NCI-H2196 treated with DMSO at 0.1 percent for 48 hours (cell line): ENCODE results near the gene BTN2A1.
"Not testable (repeated sequence)": the region's sequence is repeated elsewhere in the genome, so short reads cannot be mapped to it uniquely, and the experiment has no call there.

Experiments
- DNase-seq: peaks from one replicate; lab custom pipeline; 2025; ENCODE audit not compliant: unreplicated experiment; lab: John Stamatoyannopoulos, UW

BTN2A1 gene

DNA sequence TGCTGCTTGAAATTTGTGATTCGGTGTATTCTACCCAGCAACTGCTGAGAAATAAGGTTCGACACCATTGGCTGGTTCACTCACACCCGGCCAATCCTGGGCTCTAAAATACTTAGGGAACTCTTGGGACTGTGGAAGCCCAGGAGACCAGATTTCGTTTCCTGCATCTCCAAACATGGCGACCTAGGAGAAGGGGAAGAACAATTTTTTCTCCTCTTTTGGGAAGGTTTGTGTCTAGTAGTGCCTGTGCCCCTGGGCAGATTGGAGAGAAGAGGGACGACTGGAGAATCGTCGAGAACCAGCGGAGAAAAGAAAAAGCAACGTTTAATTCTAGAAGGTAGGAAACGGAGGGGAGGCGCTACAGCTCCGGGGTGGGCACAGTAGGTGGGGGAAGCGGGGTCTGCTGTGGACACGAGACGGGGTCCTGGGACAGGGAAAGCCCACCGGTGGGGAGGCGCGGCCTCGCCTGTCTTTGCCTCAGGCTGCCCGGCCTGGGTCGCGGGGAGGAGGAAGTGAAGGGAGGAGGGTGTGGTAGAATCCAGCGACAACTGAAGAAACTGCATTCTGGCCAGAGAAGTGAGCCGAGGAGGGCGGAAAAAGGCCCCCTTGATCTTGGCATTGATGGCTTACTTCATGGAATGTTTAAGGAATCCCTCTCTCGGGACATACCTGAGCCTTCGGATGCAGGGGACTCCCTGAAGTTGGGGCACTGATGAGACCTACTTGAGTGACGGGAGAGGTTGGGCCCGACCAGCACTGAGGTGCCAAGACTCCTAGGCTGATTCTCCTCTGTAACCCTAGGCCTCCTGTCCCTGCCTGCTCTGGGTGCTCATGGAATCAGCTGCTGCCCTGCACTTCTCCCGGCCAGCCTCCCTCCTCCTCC lies at the start of gene BTN2A1:
TSS of gene BTN2A1 (plus strand) at position 150 of the 883 bp plus-strand sequence. CDS start at position 832, 682 bp downstream.
- DNase-seq: peak; percentile 88

DNA sequence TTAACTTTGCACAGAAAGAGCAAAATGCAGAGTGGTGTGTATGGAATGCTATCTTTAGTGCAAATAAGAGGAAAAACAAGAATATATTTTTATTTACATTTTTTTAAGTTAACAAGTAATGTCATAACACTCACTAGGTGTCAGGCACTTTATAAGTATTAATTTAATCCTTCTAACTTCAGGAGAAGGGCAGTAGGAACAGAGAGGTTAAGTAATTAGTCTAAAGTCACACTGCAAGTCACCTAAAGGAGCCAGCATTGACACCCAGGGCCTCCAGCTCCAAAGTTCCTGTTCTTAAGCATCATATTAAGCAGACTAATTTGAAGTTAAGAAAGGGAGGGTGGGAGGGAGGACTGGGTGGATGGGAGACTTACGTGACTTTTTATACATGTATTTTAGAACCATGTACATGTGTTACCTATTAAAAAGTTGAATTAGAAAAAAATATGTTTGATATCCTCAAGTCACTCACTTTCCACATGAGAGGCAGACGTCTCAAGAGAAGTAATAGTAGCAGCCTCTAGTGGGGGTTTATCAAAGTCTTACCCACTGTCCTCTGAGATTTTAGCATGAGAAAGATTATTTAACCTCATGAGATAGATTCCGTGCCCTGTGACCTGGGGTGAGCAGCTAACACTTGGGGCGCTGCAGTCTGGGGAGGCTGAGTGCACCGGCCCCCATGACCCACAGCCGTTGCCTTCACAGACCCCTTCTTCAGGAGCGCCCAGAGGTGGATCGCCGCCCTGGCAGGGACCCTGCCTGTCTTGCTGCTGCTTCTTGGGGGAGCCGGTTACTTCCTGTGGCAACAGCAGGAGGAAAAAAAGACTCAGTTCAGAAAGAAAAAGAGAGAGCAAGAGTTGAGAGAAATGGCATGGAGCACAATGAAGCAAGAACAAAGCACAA lies 48.7 kb upstream of the BTN2A1 start:
- no peak for DNase-seq

DNA sequence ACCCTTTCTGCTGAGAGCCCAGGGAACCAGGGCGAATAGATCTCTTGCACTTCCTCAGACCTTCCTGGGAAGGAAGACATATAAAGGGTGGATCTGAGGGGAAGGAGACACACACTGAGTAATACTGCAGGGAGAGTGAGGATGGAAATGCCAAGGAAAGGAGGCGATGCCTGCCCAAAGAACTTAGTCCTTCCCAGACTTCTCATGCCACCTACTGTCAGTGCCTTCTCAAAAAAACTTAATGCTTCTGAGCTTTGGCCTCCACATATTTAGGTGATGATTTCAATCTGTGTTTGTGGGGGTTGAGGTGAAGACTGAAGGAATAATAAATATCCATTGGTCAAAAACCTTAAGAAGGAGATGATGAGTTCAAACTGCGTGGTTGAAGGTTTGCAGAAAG lies 46.0 kb upstream of the BTN2A1 start:
- no peak for DNase-seq

DNA sequence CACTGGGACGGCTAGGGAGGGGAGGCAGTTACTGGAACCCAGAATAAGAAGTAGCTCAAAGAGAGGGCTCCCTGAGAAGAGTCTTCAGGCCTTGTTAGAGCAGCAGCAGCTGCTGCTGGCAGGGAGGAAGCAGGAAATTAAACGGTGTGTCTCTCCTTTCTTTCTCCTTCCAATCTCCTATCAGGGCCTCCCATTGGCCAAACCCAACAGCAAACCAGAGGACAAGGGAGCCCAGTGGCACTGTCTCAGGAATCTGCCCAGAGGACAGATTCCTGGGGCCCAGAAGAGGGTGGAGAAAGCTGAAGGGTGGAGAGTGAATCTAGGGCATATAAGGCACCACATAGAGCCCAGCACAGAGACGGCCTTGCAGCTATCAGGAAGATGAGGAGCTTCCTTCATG lies 45.5 kb upstream of the BTN2A1 start:
- no peak for DNase-seq

DNA sequence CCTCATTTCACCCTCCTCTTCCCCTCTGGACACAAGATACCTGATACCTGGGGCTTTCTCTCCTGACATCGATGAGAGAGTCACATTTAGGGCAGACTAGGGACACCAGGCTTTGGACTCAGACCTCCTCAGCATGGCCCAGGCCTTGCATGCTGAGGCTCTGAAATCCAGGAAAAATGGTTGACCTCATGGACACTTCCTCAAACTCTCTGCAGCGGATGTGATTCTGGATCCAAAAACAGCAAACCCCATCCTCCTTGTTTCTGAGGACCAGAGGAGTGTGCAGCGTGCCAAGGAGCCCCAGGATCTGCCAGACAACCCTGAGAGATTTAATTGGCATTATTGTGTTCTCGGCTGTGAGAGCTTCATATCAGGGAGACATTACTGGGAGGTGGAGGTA lies 44.8 kb upstream of the BTN2A1 start:
- DNase-seq: no peak

DNA sequence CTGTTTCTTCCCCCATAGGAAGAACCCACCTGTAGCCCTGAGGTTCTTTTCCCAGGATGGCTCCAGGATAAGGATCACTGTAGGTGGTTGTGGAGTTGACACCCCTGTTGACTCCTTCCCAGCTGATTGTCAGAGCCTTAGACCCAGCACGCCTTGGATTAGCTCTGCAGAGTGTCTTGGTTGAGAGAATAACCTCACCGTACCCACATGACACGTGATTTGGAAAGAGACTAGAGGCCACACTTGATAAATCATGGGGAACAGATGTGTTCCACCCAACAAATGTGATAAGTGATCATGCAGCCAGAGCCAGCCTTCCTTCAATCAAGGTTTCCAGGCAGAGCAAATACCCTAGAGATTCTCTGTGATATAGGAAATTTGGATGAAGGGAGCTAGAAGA lies 43.5 kb upstream of the BTN2A1 start:
- no peak for DNase-seq

DNA sequence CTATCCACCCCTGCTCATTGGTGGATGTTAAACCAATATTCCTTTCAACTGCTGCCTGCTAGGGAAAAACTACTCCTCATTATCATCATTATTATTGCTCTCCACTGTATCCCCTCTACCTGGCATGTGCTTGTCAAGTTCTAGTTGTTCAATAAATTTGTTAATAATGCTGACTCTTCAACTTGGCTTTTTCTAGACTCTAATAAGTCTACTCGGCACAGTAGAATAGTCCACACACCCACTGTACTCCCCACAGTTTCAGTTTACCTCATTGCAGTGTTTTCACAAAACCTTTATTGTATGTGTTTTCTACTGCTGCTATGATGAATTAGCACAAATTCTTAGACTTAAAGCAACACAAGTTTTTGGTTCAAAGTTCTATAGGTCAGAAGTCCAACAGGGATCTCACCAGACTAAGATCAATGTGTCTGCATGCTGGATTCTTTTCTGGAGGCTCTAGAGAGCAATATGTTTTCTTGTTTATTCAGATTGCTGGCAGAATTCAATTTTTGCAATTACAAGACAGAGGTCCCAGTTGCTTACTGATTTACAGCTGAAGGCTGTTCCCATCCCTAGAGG lies 42.6 kb upstream of the BTN2A1 start:
- DNase-seq: no peak

DNA sequence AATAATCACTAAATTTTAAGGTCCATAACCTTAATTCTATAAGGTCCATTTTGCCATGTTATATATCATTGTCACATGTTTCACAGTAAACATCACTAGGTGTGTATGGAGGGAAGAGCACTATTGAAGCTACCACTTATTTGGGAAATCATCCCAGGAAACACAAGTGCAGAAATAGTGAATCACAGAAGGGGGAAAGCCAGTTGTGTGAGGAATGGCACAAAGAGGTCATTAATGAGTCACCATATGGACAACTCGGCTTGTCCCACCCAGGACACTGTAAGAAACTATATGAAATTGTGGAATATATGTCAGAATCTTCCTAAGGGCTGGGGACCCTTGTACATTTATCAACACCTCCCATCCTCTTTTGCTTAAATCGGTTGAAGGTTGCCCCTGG lies 42.0 kb upstream of the BTN2A1 start:
- DNase-seq: no peak

DNA sequence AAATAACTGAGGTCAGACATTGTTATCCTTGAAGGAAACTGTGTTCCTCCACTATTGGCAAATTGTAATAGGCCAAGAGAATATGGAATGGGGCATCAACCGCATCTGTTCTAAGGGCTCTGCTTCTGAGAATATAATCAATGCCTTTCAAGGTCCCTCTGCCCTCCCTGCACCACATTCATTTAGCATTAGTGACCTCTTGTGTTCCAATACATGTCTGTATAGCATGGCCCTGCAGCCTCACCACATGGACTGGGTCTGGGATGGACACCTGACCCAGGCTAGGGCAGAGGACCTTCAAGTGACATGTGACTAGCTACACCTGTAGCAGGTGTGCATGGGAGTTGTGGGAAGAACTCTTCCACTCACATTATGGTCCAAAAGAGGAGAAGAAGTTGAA lies 41.5 kb upstream of the BTN2A1 start:
- DNase-seq: no peak

DNA sequence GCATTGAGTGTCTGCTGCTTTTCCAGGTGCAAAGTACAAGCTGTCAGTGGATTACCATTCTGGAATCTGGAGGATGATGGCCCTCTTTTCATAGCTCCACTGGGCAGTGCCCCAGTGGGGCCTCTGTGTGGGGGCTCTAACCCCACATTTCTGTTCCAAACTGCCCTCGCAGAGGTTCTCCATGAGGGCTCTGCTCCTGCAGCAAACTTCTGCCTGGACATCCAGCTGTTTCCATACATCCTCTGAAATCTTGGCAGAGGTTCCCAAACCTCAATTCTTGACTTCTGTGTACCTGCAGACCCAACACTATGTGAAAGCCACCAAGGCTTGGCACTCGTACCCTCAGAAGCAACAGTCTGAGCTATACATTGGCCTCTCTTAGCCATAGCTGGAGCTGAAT lies 39.7 kb upstream of the BTN2A1 start:
- not testable (repeated sequence) for DNase-seq

DNA sequence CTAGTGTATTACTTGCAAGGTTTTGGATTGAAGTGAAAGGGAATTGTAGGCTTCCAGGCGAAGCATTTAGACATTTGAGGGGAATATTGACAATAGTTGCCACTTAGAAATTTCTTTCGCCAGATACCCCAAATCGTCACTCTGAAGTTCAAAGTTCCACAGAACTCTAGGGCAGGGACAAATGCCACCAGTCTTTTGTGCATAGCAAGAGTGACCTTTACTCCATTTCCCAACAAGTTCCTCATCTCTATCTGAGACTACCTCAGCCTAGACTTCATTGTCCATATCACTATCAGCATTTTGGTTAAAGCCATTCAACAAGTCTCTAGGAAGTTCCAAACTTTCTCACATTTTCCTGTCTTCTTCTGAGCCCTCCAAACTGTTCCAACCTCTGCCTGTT lies 39.0 kb upstream of the BTN2A1 start:
- not testable (repeated sequence) for DNase-seq

DNA sequence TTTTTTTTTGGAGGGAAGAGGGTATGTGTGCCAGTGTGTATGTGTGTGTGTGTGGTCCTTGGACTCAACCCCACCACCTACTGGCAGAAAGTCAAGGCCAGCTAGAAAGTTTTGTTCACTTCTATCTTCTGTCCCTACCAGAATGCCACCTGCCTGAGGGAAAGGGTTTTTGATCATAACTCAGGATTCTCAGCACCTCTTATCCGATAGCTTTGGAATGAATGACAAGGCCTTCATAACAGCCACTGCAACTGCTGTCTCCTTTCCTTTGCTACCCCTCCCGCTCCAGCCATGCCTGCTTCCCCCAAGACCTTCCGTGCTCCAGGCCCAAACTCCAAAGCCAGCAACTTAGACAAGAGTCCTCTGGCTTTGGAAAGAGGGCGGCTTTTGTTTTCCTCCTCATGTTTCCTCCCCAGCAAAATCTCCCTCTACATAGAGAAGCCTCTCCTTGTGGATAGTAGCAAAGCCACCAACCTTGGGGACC lies 37.0 kb upstream of the BTN2A1 start:
- DNase-seq: no peak

DNA sequence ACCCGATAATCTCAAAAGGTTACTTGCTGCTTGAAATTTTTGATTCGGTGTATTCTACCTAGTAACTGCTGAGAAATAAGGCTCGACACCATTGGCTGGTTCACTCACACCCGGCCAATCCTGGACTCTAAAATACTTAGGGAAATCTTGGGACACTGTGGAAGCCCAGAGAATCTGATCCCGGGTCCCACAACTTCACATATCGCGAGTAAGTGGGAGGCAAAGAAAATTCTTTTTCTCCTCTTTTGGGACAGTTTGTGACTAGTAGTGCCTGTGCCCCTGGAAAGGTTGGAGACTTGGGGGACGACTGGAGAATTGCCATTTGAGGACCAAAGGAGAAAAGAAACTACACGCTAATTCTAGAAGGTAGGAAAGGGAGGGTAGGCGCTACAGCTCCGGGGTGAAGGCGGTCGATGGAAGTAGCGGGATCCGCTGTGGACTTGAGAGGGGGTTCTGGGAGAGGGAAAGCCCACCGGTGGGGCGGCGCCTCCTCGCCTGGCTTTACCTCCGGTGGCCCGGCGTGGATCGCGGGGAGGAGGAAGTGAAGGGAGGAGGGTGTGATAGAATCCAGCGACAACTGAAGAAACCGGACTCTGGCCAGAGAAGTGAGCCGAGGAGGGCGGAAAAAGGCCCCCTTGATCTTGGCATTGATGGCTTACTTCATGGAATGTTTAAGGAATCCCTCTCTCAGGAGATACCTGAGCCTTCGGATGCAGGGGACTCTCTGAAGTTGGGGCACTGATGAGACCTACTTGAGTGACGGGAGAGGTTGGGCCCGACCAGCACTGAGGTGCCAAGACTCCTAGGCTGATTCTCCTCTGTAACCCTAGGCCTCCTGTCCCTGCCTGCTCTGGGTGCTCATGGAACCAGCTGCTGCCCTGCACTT lies 36.3 kb upstream of the BTN2A1 start:
- DNase-seq: peak; percentile 67

DNA sequence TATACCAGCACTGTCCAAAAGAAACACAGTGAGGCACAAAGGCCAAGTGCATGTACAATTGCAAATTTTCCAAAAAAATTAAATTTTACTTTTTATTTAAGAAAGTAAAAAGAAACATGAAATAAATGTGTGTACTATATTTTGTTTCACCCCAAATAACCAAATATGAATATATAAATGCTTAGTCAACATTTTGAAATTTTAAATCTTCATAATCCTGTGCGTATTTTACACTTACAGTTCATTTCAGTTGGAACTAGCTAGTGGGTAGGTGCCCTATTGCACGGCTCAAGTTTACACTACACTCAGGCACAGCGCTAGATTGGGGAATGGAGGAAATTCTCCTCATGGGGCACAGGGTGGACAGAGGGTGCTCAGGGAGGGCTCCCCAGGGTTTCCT lies 35.4 kb upstream of the BTN2A1 start:
- no peak for DNase-seq

DNA sequence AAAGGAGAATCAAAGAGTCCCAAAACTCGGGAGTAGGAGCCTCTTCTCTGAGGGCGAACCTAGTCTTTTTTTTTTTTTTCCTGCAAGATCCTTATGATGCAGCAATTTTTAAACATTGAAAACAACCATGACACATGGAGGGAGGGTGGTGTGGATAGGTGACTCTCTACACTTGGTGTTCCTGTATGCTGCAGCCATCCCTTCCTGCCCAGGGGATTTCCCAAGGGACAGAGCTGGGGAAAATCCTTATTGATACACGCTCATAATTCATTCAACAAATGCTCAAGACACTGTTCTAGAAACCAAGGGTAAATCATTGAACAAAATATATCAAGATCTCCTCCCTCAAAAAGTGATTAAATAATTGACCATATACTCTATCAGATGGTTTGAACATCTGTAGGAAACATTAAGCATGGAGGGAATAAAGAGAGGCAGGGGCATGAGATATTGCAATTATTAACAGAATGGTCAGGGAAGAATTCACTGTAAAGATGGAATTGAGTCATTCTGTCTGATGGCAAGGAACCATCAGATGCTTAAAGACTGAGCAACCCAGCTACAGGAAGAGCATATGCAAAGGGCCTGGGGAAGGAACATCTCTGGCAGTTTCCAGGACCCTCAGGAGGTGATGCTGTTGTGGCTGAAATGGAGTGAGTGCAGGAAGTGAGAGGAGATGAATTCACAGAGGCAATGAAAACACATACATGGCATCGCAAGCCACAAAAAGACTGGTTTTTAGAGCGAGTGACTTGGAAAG lies 30.9 kb upstream of the BTN2A1 start:
- no peak for DNase-seq

DNA sequence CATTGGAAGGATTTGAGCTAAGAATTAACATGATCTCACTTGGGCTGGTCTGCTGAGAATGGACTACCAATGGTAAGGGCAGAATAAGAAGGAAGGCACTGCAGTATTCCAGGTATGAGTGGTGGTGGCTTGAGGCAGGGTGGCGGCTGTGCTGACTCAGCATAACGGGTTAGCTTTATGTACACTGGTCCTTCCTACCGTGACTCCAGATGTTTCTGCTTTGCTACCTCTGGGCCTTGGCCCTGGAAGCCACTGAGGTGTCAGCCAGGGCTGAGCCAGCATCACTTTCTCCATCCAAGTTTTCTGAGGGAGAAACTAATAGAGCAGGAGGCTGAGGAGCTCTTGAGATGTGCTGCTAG lies 30.3 kb upstream of the BTN2A1 start:
- no peak for DNase-seq

DNA sequence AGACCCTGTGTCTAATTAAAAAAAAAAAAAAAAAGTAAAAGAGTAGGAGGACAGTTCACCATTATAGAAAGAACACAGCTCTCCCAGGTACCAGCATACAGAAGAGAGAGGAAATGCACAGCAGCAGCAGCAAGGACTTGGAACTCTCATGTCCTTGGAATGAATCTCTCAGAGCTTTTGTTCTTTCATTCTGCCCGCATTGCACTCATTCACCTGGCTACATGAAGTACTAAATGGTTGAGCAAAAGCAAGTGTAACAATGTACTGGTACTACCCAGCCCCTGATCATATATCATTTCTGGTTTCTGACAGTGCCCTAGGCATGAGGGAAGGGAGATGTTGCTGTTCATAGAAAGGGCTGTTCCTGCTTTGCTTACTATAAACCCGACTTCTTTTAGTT lies 29.5 kb upstream of the BTN2A1 start:
- DNase-seq: no peak

DNA sequence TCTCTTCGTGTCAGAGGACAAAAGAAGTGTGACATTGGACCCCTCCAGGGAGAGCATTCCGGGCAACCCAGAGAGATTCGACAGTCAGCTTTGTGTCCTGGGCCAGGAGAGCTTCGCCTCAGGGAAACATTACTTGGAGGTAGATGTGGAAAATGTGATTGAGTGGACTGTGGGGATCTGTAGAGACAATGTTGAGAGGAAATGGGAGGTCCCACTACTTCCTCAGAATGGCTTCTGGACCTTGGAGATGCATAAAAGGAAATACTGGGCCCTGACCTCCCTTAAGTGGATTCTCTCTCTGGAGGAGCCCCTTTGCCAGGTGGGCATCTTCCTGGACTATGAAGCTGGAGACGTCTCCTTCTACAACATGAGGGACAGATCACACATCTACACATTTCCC lies 27.0 kb upstream of the BTN2A1 start:
- no peak for DNase-seq

DNA sequence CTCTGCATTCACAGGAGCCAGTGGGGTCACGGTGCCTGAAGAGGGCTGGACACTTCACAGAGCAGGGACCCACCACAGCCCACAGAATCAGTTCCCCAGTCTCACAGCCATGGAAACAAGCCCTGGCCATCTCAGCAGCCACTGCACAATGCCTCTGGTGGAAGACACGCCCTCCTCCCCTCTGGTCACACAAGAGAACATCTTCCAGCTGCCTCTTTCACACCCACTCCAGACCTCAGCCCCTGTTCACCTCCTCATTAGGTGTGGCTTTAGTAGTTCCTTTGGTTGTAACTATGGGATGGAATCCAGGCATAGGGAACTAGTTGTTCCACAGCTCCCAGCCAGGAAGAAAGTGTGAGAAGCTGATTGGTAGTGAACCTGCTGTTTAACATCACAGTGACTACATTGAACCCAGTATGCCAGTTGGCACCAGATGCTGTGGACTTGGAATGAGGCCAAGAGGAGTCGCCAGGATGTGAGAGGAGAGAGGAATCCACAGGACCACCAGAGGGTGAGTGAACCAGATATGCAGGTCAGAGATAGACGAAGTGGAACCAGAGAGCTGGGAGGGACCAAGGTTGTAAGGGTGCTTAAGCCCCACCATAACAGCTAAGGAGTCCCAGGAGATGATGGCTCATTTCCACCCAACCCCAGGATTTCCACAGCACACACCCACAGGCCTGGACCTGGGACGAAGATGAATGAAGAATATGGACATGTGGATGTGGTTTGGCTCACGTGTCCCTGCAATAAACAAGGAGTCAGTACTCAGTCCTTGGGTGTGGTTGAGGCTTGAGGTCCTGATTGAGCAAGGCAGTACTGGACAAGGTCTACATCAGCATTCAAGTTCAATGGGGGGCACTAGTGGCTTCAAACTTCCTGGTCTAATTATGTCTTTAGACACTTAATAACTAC lies 26.2 kb upstream of the BTN2A1 start:
- DNase-seq: no peak
